AG10803 (cell line): ENCODE data around the gene E2F3.

Experiments
- DNase-seq: peaks from one replicate; pipeline ENCODE4 v3.0.0; 2010; ENCODE audit warnings: low read depth
- H3K4me3 ChIP-seq: 2 replicates; pipeline ENCODE4 v1.5.1; 2011; ENCODE audit warnings: mild to moderate bottlenecking, low read length, control low read depth
- TF ChIP-seq, protein P1 (sequence below): conservative IDR thresholded peaks from 2 replicates; pipeline ENCODE4 v1.5.1; 2011; ENCODE audit warnings: mild to moderate bottlenecking, low read length, control low read depth, inconsistent platforms

Gene E2F3

DNA sequence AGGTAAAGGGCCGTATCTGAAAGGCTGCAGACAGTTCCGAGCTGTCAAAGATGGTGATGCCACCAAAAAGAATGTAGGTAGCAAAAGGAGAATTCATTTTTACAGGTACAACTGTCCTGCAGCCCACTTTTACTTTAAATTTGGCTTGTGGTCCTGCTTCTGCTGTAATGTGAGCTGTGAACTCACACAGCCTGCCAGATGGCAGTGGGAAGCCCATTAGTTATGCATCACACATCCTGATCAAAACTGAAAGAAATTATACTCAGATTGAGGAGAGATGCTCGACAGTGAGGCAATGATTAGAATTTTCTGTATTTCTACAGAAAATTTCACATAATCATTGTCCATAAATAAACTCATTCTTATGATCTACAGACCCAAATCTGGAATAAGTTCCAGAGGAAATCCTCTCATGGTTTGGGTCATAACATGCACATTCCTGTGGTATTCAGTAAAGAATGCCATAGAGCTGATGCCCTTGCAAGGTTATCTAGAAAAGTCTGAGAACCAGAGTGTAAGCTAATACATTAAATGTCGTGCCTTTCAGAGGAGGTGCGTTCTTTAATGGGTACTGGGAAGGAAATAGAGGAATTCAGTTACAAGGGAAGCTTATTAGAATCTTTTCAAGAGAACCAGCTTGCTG lies 23.9 kb upstream of the E2F3 start:
- H3K4me3 ChIP-seq = no peak overlapping the region
- TF ChIP-seq, protein P1, sequence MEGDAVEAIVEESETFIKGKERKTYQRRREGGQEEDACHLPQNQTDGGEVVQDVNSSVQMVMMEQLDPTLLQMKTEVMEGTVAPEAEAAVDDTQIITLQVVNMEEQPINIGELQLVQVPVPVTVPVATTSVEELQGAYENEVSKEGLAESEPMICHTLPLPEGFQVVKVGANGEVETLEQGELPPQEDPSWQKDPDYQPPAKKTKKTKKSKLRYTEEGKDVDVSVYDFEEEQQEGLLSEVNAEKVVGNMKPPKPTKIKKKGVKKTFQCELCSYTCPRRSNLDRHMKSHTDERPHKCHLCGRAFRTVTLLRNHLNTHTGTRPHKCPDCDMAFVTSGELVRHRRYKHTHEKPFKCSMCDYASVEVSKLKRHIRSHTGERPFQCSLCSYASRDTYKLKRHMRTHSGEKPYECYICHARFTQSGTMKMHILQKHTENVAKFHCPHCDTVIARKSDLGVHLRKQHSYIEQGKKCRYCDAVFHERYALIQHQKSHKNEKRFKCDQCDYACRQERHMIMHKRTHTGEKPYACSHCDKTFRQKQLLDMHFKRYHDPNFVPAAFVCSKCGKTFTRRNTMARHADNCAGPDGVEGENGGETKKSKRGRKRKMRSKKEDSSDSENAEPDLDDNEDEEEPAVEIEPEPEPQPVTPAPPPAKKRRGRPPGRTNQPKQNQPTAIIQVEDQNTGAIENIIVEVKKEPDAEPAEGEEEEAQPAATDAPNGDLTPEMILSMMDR = no peak
- DNase-seq = peak; percentile 91

DNA sequence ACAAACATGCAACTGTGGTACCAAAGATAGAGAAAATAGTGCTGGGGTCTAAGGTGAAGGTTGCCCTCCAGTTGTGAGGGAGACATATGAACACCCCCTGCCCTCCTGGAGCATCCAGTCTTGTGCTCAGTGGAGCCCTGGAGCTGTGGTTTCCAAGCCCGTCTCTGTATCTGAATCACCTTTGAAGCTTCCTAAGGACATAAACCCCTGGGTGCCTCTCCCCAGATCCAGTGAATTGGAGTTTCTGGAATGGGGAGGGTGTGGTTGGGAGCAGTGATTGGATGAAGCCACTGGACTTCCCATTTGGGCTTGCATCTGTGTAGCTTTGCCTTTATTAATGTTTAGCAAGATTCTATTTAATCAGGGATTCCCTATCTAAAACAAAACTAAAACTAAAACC lies 22.4 kb upstream of the E2F3 start:
- no peak overlapping the region for H3K4me3 ChIP-seq
- DNase-seq = peak; percentile 40
- TF ChIP-seq, protein P1 = no peak

DNA sequence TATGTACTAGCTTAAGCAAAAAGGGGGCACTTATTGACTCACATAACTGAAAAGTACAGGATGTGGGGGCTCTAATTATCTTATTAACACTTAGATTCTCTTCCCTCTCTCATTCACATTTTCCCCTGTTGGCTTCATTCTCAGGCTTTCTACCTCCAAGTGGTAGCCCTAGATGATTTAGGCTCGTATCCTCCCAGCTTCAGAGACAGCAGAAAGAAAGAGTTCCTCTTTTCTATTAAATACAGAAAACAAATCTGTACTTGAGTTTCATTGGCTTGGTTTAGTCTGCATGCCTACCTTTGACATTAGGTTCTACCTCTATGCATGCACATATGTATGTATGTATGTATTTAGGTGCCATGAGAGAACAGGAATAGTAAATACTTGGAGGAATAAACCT lies 15.5 kb upstream of the E2F3 start:
- no peak overlapping the region for H3K4me3 ChIP-seq
- no peak for DNase-seq
- TF ChIP-seq, protein P1 = no peak

DNA sequence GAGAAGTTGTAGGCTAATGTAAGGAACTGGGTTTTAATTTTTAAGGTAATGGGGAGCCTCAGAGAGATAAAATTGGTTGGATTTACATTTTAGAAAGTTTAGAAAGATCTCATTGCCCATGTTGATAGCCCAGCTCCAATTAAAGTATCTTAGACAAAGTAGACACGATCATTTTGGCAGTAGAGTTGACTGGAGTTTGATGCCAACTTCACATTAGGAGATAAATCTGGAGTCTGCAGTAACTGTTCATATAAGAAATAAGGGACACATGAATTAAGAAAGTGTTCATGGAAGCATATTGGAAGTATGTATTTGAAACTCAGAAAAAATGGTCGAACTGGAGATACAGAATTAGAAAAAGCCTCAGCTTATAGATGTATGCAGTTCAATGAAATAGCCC lies 12.6 kb upstream of the E2F3 start:
- TF ChIP-seq, protein P1 = no peak
- DNase-seq = no peak
- H3K4me3 ChIP-seq = no peak overlapping the region

DNA sequence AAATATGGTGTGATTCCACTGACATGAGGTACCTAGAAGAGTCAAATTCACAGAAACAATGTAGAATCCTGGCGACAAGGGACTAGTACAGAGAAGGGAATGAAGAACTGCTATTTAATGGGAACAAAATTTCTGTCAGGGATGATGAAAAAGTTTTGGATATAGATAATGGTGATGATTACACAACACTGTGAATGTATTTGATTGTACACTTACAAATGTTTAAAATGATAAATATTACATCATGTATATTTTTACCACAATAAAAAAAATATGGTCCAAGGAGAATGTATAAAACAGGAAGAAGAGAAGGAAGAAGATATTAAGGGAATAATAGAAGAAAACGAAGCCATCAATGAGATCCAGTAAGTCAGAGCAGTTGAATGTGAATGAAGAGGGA lies 8.4 kb upstream of the E2F3 start:
- DNase-seq = no peak
- H3K4me3 ChIP-seq = no peak overlapping the region
- TF ChIP-seq, protein P1 = no peak

DNA sequence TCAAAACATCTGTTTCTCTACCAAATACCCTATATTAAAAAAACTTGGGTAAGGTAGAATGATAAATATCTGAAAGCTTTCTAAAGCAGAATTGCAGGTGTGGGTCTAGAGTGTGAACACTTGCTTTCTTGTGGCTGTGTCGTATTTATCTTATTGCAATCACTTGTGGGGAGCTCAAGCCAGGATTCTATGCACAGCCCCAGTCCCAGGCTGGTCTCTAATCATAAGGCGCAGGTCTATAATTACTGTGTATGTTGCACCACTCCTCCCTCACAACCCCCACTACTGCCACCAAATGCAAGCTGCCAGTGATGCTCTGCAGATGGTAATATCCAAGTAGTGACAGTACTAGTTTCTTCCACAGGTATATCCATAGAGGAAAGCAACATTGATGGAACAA lies 2.2 kb upstream of the E2F3 start:
- TF ChIP-seq, protein P1 = no peak
- H3K4me3 ChIP-seq = no peak overlapping the region
- no peak for DNase-seq

DNA sequence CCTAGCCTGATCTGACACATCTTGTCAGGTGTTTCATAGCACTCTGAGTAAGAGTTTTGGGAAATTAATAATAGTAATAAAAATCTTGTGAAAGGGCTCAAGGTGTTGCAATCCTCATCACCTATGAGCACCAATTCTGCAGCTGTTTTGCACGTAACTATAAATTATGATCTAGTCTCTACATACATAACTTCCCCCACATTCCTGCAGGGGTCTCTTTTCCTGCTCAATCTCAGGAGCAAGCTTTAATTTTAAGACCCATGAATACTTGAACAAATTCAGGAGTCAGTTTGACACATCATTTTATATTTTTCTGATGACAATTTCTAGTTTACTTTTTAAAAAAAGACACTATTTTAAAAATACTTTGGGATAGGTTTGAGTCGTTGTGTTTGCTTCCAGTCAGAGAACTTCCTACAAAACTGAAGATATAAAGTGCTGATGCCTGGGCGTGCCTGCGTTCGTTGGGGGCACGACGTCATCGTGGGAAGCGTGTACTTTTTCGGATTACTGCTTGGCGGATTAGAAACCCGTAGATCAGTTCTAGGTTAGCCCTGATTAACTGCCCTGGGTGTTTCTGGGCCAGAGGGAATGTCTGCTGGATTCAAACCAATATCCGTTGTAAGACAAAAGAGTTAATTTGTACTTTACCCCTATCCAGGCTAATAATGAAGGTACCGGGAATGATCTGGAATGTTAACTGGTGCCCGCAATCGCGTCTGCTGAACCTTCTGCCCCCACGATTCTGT lies 1.0 kb upstream of the E2F3 start:
- TF ChIP-seq, protein P1 = peak; percentile 36; the same call in 1 of the 2 replicates
- DNase-seq = no peak
- peak overlapping the region; percentile 79 for H3K4me3 ChIP-seq
